ENCODE measurements around the gene CCNI. TPM values are rescaled to one million over a fixed set of nuclear protein-coding genes. Genes with fewer than 3 reads are reported as not detected.

The CCNI gene
- total and polyA plus RNA-seq, 5 donors from 2014 or later: 359 to 431 (median 404) TPM

DNA sequence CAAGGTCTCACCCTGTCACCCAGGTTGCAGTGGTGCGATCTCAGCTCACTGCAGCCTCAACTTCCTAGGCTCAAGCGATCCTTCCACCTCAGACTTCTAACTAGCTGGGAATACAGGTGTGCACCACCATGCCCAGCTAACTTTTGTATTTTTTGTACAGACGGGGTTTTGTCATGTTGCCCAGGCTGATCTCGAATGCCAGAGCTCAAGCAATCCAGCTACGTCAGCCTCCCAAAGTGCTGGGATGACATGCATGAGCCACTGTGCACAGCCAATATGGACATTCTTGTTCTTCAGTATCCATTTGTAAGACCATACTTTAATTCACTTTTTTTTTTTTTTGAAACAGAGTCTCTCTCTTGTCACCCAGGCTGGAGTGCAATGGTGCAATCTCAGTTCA, 3.5 kb upstream of the CCNI start:
- Histone ChIP-seq H3K4me3 (ENCODE audit: low read depth, low read length) (no peak overlapping the region), H3K27ac (ENCODE audit: insufficient read depth, low read length, poor library complexity, severe bottlenecking) (no peak overlapping the region), H3K4me1 (ENCODE audit: control insufficient read depth, insufficient read depth, low read length, poor library complexity, severe bottlenecking) (peaks cover 36% of the 10 kb centered on the region), H3K27me3 (ENCODE audit: control insufficient read depth, insufficient read depth, low read length) (no peaks in the 10 kb centered on the region), H3K36me3 (ENCODE audit: control insufficient read depth, insufficient read depth, low read length) (no peaks in the 10 kb centered on the region), H3K9me3 (ENCODE audit: control insufficient read depth in 2 of 2, low read length in 2 of 2) (no peaks in the 10 kb centered on the region)
- Mint-ChIP-seq H3K9me3 (peaks cover 0 to 1% (median 0%) of the 10 kb centered on the region in 7 donors), H3K4me1 (peaks cover 20 to 45% (median 33%) of the 10 kb centered on the region in 4 donors), H3K27ac (peak overlapping the region in 1 of 3 donors; percentile 2), H3K36me3 (peaks cover 17% of the 10 kb centered on the region), H3K27me3 (peaks cover 16% of the 10 kb centered on the region), H3K4me3 (no peak overlapping the region)
- DNase-seq (no peak), ATAC-seq (ENCODE audit: low read depth in 2 of 2) (no peak)

DNA sequence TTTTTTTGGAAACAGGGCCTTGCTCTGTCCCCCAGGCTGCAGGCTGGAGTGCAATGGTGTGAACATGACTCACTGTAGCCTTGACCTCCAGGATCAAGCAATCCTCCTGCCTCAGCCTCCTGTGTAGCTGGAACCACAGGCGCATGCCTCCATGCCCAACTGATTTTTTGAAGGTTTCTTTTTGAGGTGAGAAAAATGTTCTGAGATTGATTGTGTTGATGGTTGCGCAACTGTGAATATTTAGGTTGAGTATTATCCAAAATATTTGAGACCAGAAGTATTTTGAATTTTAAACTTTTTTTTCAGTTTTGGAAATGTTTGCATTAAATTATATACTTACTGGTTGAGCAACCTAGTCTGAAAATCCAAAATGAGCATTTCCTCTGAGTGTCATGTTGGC, 2.6 kb upstream of the CCNI start:
- Histone ChIP-seq H3K9me3 (ENCODE audit: control insufficient read depth in 2 of 2, low read length in 2 of 2) (no peaks in the 10 kb centered on the region), H3K27ac (ENCODE audit: insufficient read depth, low read length, poor library complexity, severe bottlenecking) (no peak overlapping the region), H3K36me3 (ENCODE audit: control insufficient read depth, insufficient read depth, low read length) (no peaks in the 10 kb centered on the region), H3K4me3 (ENCODE audit: low read depth, low read length) (no peak overlapping the region), H3K4me1 (ENCODE audit: control insufficient read depth, insufficient read depth, low read length, poor library complexity, severe bottlenecking) (peaks cover 44% of the 10 kb centered on the region), H3K27me3 (ENCODE audit: control insufficient read depth, insufficient read depth, low read length) (no peaks in the 10 kb centered on the region)
- Mint-ChIP-seq H3K27me3 (peaks cover 16% of the 10 kb centered on the region), H3K36me3 (peaks cover 15% of the 10 kb centered on the region), H3K27ac (no peak overlapping the region), H3K9me3 (peaks cover 0 to 1% (median 0%) of the 10 kb centered on the region in 7 donors), H3K4me1 (peaks cover 18 to 45% (median 30%) of the 10 kb centered on the region in 4 donors), H3K4me3 (no peak overlapping the region)
- DNase-seq (no peak), ATAC-seq (ENCODE audit: low read depth in 2 of 2) (no peak)

DNA sequence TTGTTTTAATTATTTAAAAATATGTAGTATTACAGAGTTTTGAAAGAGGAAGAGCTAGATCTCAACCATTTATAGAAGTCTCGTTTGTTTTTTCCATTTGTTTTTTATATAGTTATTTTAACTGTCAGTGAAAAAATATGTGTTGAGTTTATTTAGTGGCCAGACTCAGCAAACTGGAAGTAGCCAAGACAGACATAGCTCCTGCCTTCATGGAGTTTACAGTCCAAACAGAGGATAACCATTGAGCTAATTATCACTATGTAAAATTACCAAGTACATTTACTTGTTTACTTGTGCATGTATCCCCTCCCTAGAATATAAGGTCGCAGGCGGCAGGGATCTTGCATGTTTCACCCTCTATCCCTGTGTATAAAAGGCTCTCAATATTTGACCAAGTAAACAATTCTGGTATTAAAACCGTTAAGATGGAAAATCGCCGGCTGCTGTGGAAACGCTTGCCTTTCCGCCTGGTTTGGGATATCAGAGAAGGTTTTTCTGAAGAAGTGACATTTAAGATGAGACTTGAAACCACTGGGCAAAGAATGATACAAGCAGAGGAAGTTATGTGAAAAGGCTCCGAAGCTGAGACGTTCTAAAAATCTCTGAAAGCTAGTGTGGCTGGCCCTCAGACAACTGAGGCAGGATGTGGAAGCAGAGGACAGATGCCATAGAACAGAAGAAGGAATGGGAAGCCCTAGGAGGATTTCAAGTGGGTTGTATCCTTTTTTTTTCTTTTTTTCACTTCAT, 1.3 kb upstream of the CCNI start:
- Mint-ChIP-seq H3K27me3 (peaks cover 16% of the 10 kb centered on the region), H3K36me3 (peaks cover 10% of the 10 kb centered on the region), H3K4me1 (peaks cover 19 to 51% (median 30%) of the 10 kb centered on the region in 4 donors), H3K27ac (peak overlapping the region in 2 of 3 donors; percentile 100), H3K4me3 (peak overlapping the region in 2 of 4 donors; percentile 98 to 99), H3K9me3 (peaks cover 0 to 1% (median 0%) of the 10 kb centered on the region in 7 donors)
- Histone ChIP-seq H3K27me3 (ENCODE audit: control insufficient read depth, insufficient read depth, low read length) (no peaks in the 10 kb centered on the region), H3K9me3 (ENCODE audit: control insufficient read depth in 2 of 2, low read length in 2 of 2) (no peaks in the 10 kb centered on the region), H3K4me1 (ENCODE audit: control insufficient read depth, insufficient read depth, low read length, poor library complexity, severe bottlenecking) (peaks cover 57% of the 10 kb centered on the region), H3K4me3 (ENCODE audit: low read depth, low read length) (peak overlapping the region; percentile 95), H3K36me3 (ENCODE audit: control insufficient read depth, insufficient read depth, low read length) (no peaks in the 10 kb centered on the region), H3K27ac (ENCODE audit: insufficient read depth, low read length, poor library complexity, severe bottlenecking) (peak overlapping the region; percentile 100)
- DNase-seq (peak in 1 of 3 donors; percentile 51), ATAC-seq (ENCODE audit: low read depth in 2 of 2) (no peak)

DNA sequence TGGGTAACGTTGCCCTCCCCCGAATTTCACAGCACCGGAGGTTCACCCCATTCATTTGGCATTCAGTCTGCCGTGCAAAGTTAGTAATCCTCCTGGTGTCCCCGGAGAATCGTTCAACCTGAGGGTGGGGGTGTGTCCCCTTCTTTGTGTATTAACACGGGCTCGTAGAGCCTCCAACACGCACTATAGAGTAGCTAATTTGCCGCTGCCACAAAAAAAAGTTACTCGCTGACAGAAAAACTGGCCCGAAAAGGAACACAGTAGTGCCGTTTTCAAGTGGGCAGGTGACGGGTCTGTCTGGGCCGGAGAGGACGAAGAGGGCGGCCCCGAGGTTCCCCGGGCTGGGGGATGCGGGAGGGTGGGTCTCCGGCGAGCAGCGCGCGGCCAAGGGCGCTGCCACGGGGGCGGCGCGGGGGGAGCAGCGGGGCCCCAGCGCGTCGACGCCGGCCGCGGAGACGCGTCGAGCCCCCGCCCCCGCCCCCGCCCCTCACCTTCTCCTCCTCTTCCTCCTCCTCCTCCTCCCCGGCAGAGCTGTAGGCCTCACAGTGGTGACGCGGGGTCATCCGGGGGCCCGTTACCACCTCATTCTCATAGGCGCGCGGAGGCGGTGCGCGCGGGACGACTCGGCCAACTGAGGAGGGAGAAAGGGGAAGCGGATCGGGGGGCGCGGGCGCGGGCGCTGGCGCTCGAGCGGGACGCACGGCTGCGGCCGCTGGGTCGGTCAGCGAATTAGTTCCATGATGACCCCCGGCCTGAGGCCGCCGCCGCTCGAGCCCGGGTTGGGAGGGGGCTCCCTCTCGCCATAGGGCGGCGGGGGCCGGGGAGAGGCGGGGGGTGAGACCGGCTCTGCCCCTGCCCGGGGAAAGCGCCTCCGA, 571 bp downstream of the CCNI start:
- Mint-ChIP-seq H3K27me3 (peaks cover 16% of the 10 kb centered on the region), H3K27ac (peak overlapping the region in 2 of 3 donors; percentile 100), H3K4me1 (peaks cover 26 to 56% (median 39%) of the 10 kb centered on the region in 4 donors), H3K36me3 (peaks cover 3% of the 10 kb centered on the region), H3K4me3 (peak overlapping the region in 2 of 4 donors; percentile 98 to 99), H3K9me3 (peaks cover 0 to 1% (median 0%) of the 10 kb centered on the region in 7 donors)
- DNase-seq (peak; percentile 81 to 89 (median 86)), ATAC-seq (ENCODE audit: low read depth in 2 of 2) (peak; percentile 68 to 75)
- Histone ChIP-seq H3K4me1 (ENCODE audit: control insufficient read depth, insufficient read depth, low read length, poor library complexity, severe bottlenecking) (peaks cover 74% of the 10 kb centered on the region), H3K4me3 (ENCODE audit: low read depth, low read length) (peak overlapping the region; percentile 95), H3K27ac (ENCODE audit: insufficient read depth, low read length, poor library complexity, severe bottlenecking) (peak overlapping the region; percentile 100), H3K9me3 (ENCODE audit: control insufficient read depth in 2 of 2, low read length in 2 of 2) (no peaks in the 10 kb centered on the region), H3K27me3 (ENCODE audit: control insufficient read depth, insufficient read depth, low read length) (no peaks in the 10 kb centered on the region), H3K36me3 (ENCODE audit: control insufficient read depth, insufficient read depth, low read length) (no peaks in the 10 kb centered on the region)

DNA sequence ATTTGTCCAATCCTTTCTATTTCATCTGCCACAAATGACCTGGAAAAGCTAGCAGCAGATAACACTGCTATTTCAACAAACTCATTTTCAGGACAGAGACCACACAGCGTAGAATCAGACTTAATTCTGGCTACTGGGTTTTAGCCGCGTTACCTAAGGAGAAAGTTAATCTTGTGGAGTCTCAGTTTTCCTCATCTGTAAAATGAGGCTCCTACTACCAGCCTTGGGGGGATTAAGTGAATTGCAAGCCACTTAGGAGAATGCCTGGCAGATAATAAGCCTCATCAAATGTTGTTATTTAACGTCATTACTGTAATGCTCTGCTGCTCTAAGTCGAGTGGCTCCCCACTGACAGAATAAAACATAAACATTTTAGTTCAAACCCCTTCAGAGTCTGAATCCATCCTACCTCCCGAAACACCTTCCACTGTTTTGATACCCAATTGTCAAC, 1.4 kb downstream of the CCNI start:
- Histone ChIP-seq H3K4me3 (ENCODE audit: low read depth, low read length) (peak overlapping the region; percentile 91), H3K36me3 (ENCODE audit: control insufficient read depth, insufficient read depth, low read length) (no peaks in the 10 kb centered on the region), H3K27ac (ENCODE audit: insufficient read depth, low read length, poor library complexity, severe bottlenecking) (peak overlapping the region; percentile 100), H3K9me3 (ENCODE audit: control insufficient read depth in 2 of 2, low read length in 2 of 2) (no peaks in the 10 kb centered on the region), H3K27me3 (ENCODE audit: control insufficient read depth, insufficient read depth, low read length) (no peaks in the 10 kb centered on the region), H3K4me1 (ENCODE audit: control insufficient read depth, insufficient read depth, low read length, poor library complexity, severe bottlenecking) (peaks cover 78% of the 10 kb centered on the region)
- H3K9me3 Mint-ChIP-seq: peaks cover 0 to 1% (median 0%) of the 10 kb centered on the region in 7 donors
- H3K4me3 Mint-ChIP-seq: no peak overlapping the region
- peak overlapping the region in 1 of 3 donors; percentile 89 for H3K27ac Mint-ChIP-seq
- DNase-seq (peak in 1 of 3 donors; percentile 21), ATAC-seq (ENCODE audit: low read depth in 2 of 2) (no peak)
- H3K36me3 Mint-ChIP-seq: peaks cover 8% of the 10 kb centered on the region
- peaks cover 26 to 59% (median 44%) of the 10 kb centered on the region in 4 donors for H3K4me1 Mint-ChIP-seq
- H3K27me3 Mint-ChIP-seq: peaks cover 16% of the 10 kb centered on the region

DNA sequence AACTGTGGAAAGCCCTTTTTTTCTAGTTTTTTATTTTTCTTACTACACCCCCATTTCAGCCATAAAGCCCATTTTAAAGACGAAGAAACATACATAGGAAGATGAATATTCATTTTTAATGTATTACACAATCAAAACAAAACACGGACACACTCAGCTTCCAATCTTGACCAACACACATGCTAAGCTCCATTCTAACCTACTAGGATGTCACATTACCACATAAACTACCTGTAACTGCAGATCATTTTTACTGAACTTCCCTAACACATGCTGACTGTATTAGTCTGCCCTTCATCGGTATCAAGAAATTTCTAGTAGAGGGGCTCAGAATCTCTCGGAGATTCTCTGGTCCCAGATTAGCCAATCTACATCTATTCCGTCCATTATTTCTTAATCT, 1.8 kb downstream of the CCNI start:
- DNase-seq: no peak
- peaks cover 16% of the 10 kb centered on the region for H3K27me3 Mint-ChIP-seq
- H3K36me3 ChIP-seq (ENCODE audit: control insufficient read depth, insufficient read depth, low read length): no peaks in the 10 kb centered on the region
- H3K27ac Mint-ChIP-seq: no peak overlapping the region
- ATAC-seq (ENCODE audit: low read depth in 2 of 2): no peak
- peaks cover 8% of the 10 kb centered on the region for H3K36me3 Mint-ChIP-seq
- H3K9me3 Mint-ChIP-seq: peaks cover 0 to 1% (median 0%) of the 10 kb centered on the region in 7 donors
- peak overlapping the region; percentile 91 for H3K4me3 ChIP-seq (ENCODE audit: low read depth, low read length)
- H3K4me1 Mint-ChIP-seq: peaks cover 26 to 59% (median 46%) of the 10 kb centered on the region in 4 donors
- H3K4me1 ChIP-seq (ENCODE audit: control insufficient read depth, insufficient read depth, low read length, poor library complexity, severe bottlenecking): peaks cover 77% of the 10 kb centered on the region
- H3K4me3 Mint-ChIP-seq: no peak overlapping the region
- H3K27me3 ChIP-seq (ENCODE audit: control insufficient read depth, insufficient read depth, low read length): no peaks in the 10 kb centered on the region
- peak overlapping the region; percentile 100 for H3K27ac ChIP-seq (ENCODE audit: insufficient read depth, low read length, poor library complexity, severe bottlenecking)
- H3K9me3 ChIP-seq (ENCODE audit: control insufficient read depth in 2 of 2, low read length in 2 of 2): no peaks in the 10 kb centered on the region

DNA sequence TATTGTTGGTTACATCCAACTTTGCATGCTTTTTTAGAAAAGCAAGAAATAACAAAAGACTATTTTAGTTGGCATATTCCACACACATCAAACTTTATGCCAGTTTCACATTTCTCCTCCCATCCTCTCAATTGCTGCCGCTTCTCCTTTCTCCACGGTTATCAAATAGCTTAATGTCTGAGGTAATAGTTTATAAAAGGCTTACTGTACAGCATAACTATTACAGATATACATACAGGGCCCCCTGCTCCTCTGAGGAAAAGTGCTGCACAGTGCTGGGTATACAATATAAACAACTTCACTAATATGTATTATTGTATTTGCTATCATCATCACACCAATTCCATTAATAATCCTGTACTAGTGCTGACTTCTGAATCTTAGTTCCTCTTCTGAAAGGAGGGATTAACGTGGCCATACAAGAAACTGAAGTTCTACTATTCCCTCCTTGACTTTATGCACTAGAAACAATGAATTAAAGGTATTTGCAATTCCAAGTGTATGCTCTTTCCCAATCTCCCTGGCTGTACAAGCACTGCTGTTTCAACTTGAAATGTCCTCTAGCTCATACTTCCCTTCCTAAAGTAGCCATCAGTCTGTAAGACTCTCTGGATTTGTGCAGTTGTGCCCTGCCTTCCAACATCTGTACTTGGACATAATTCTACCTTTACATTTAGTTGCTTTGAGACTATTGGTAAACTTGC, 2.5 kb downstream of the CCNI start:
- Histone ChIP-seq H3K27ac (ENCODE audit: insufficient read depth, low read length, poor library complexity, severe bottlenecking) (peak overlapping the region; percentile 100), H3K36me3 (ENCODE audit: control insufficient read depth, insufficient read depth, low read length) (peaks cover 2% of the 10 kb centered on the region), H3K4me3 (ENCODE audit: low read depth, low read length) (peak overlapping the region; percentile 91), H3K4me1 (ENCODE audit: control insufficient read depth, insufficient read depth, low read length, poor library complexity, severe bottlenecking) (peaks cover 75% of the 10 kb centered on the region), H3K27me3 (ENCODE audit: control insufficient read depth, insufficient read depth, low read length) (no peaks in the 10 kb centered on the region), H3K9me3 (ENCODE audit: control insufficient read depth in 2 of 2, low read length in 2 of 2) (no peaks in the 10 kb centered on the region)
- H3K4me3 Mint-ChIP-seq: no peak overlapping the region
- peaks cover 33 to 66% (median 50%) of the 10 kb centered on the region in 4 donors for H3K4me1 Mint-ChIP-seq
- peaks cover 0 to 1% (median 0%) of the 10 kb centered on the region in 7 donors for H3K9me3 Mint-ChIP-seq
- no peak for DNase-seq
- H3K36me3 Mint-ChIP-seq: peaks cover 12% of the 10 kb centered on the region
- no peak overlapping the region for H3K27ac Mint-ChIP-seq
- H3K27me3 Mint-ChIP-seq: peaks cover 16% of the 10 kb centered on the region
- ATAC-seq (ENCODE audit: low read depth in 2 of 2): no peak

Measured in CD4-positive, CD25-positive, alpha-beta regulatory T cell (primary cell).